SK-N-SH treated with all-trans-retinoic acid at 6 μM for 48 hours (cell line): ENCODE measurements around the gene PRRC2B.

ENCODE experiments used
- ATAC-seq: fragments of 200-7000 bp; cut with Tn5 transposase; 3 replicates; pipeline ENCODE4 v1.9.1; 2020; ENCODE audit warnings: mild to moderate bottlenecking, moderate library complexity
- ARNTL ChIP-seq: fragments of 450-650 bp; formaldehyde crosslinking; IDR thresholded peaks from 2 replicates; pipeline ENCODE4 v1.5.0; 2020; ENCODE audit warnings: low read depth, mild to moderate bottlenecking, moderate library complexity, borderline replicate concordance
- CREB5 ChIP-seq: fragments of 250-450 bp; sonication (Bioruptor Pico); IDR thresholded peaks from 2 replicates; pipeline ENCODE4 v1.5.1; 2020; ENCODE audit warnings: low read depth, mild to moderate bottlenecking, moderate library complexity
- CSDC2 ChIP-seq: fragments of 250-450 bp; sonication (Bioruptor Pico); IDR thresholded peaks from 2 replicates; pipeline ENCODE4 v1.5.0; 2020; ENCODE audit warnings: mild to moderate bottlenecking, moderate library complexity
- CSRNP3 ChIP-seq: fragments of 250-450 bp; sonication (Bioruptor Pico); IDR thresholded peaks from 2 replicates; pipeline ENCODE4 v1.5.1; 2021; ENCODE audit warnings: mild to moderate bottlenecking, moderate library complexity
- ESRRG ChIP-seq: fragments of 250-450 bp; sonication (Bioruptor Pico); IDR thresholded peaks from 2 replicates; pipeline ENCODE4 v1.6.1; 2021; ENCODE audit warnings: mild to moderate bottlenecking
- ISL1 ChIP-seq: fragments of 250-450 bp; sonication (Bioruptor Pico); IDR thresholded peaks from 2 replicates; pipeline ENCODE4 v2.1.2; 2022; ENCODE audit warnings: mild to moderate bottlenecking, moderate library complexity
- OSR1 ChIP-seq: fragments of 250-450 bp; sonication (Bioruptor Pico); IDR thresholded peaks from 2 replicates; pipeline ENCODE4 v1.8.0; 2022; ENCODE audit warnings: moderate library complexity, mild to moderate bottlenecking, inconsistent platforms
- POU6F1 ChIP-seq: fragments of 250-450 bp; sonication (Bioruptor Pico); IDR thresholded peaks from 2 replicates; pipeline ENCODE4 v1.8.0; 2021; ENCODE audit warnings: low read depth, mild to moderate bottlenecking, moderate library complexity, borderline replicate concordance
- PPARA ChIP-seq: fragments of 250-450 bp; sonication (Bioruptor Pico); IDR thresholded peaks from 2 replicates; pipeline ENCODE4 v1.5.0; 2020; ENCODE audit warnings: mild to moderate bottlenecking, borderline replicate concordance
- SNAI2 ChIP-seq: fragments of 250-450 bp; sonication (Bioruptor Pico); IDR thresholded peaks from 2 replicates; pipeline ENCODE4 v1.5.0; 2020; ENCODE audit warnings: mild to moderate bottlenecking, moderate library complexity
- TCF4 ChIP-seq: fragments of 250-450 bp; sonication (Bioruptor Pico); IDR thresholded peaks from 2 replicates; pipeline ENCODE4 v1.8.0; 2021; ENCODE audit warnings: mild to moderate bottlenecking, moderate library complexity, borderline replicate concordance
- TOX ChIP-seq: fragments of 250-450 bp; sonication (Bioruptor Pico); IDR thresholded peaks from 2 replicates; pipeline ENCODE4 v1.8.0; 2021; ENCODE audit warnings: mild to moderate bottlenecking, moderate library complexity, borderline replicate concordance
- TSHZ2 ChIP-seq: fragments of 250-450 bp; sonication (Bioruptor Pico); IDR thresholded peaks from 2 replicates; pipeline ENCODE4 v1.5.0; 2020; ENCODE audit warnings: mild to moderate bottlenecking, moderate library complexity
- ZFP30 ChIP-seq: fragments of 450-650 bp; formaldehyde crosslinking; IDR thresholded peaks from 2 replicates; pipeline ENCODE4 v1.5.0; 2022; ENCODE audit warnings: mild to moderate bottlenecking, moderate library complexity
- ZNF70 ChIP-seq: fragments of 450-650 bp; formaldehyde crosslinking; IDR thresholded peaks from 2 replicates; pipeline ENCODE4 v1.5.0; 2020; ENCODE audit warnings: mild to moderate bottlenecking, moderate library complexity
- ZNF8 ChIP-seq: fragments of 450-650 bp; formaldehyde crosslinking; IDR thresholded peaks from 2 replicates; pipeline ENCODE4 v1.5.0; 2020; ENCODE audit warnings: mild to moderate bottlenecking, moderate library complexity

The PRRC2B gene

GRCh38 chr9:131477816-131478419 is 84.0 kb downstream of the PRRC2B start:
- ATAC-seq = no peak
- no peak for TF ChIP-seq ISL1 (CRISPR knock-in tag)
- TF ChIP-seq POU6F1 = no peak
- TF ChIP-seq TOX (CRISPR knock-in tag) = no peak
- TF ChIP-seq ZFP30 = no peak
- TF ChIP-seq ZNF8 = no peak
- no peak for TF ChIP-seq TSHZ2 (CRISPR knock-in tag)
- no peak for TF ChIP-seq ARNTL (CRISPR knock-in tag)
- no peak for TF ChIP-seq TCF4 (CRISPR knock-in tag)
- TF ChIP-seq OSR1 (CRISPR knock-in tag) = no peak
- no peak for TF ChIP-seq SNAI2 (CRISPR knock-in tag)

GRCh38 chr9:131478421-131478868 is 84.6 kb downstream of the PRRC2B start:
- peak; percentile 65 for ATAC-seq
- TF ChIP-seq OSR1 (CRISPR knock-in tag) = no peak
- no peak for TF ChIP-seq ESRRG
- no peak for TF ChIP-seq CREB5
- no peak for TF ChIP-seq PPARA (CRISPR knock-in tag)
- no peak for TF ChIP-seq CSRNP3 (CRISPR knock-in tag)
- no peak for TF ChIP-seq SNAI2 (CRISPR knock-in tag)
- TF ChIP-seq POU6F1 = no peak
- TF ChIP-seq CSDC2 (CRISPR knock-in tag) = no peak

GRCh38 chr9:131478911-131479310 is 85.0 kb downstream of the PRRC2B start:
- TF ChIP-seq PPARA (CRISPR knock-in tag) (no peak), ARNTL (CRISPR knock-in tag) (no peak), ZNF70 (no peak), ZNF8 (no peak), CSDC2 (CRISPR knock-in tag) (no peak), TSHZ2 (CRISPR knock-in tag) (no peak)
- ATAC-seq = no peak
